Measurements from ENCODE around the gene SLC38A3. TPM values are rescaled to one million over a fixed set of nuclear protein-coding genes. Genes with fewer than 3 reads are reported as not detected.
A peak's percentile ranks its signal among the peaks of the same experiment; 100 is the strongest.

SLC38A3 gene
- total and polyA plus RNA-seq, 2 of the 8 experiments (the other 6 are each of a cell fraction or from before 2014, with no cell fraction given), result 1.2 to 3.7 TPM

GRCh38 chr3:50229490-50229889 lies 24.4 kb downstream of the SLC38A3 start:
- H3K27me3 ChIP-seq (replicated peaks in 1 of 4; ENCODE audit: control insufficient read depth in 3 of 4, extremely low read depth in 1 of 4, insufficient read depth in 3 of 4, low read length in 3 of 4), result peaks cover 0 to 3% (median 1%) of the 10 kb centered on the region in 4 experiments; a peak in 4 of 7 replicates
- no peak overlapping the region for H2AFZ ChIP-seq (ENCODE audit: low read length)
- no peaks in the 10 kb centered on the region for H3K9me3 ChIP-seq (ENCODE audit: insufficient read depth in 2 of 2, low read depth in 1 of 2, low read length in 1 of 2)
- H3K23ac ChIP-seq (ENCODE audit: insufficient read length), result no peak overlapping the region
- no peak overlapping the region for H4K8ac ChIP-seq (ENCODE audit: extremely low read depth, insufficient read depth, low read length)
- H3K14ac ChIP-seq (ENCODE audit: insufficient read length), result no peak overlapping the region
- POLR2A ChIA-PET (ENCODE audit: partially characterized antibody), result interaction anchor here (1.0 to 6.5 kb wide), 9 partner anchors 8 to 35 kb away, joined by 3 to 41 read pairs (median 11); partner anchors contain the start of gene GNAI2
- no peak overlapping the region; the same call in 1 of the 2 replicates for H3K18ac ChIP-seq (ENCODE audit: extremely low read depth, low read length)
- H2AK5ac ChIP-seq (ENCODE audit: low read depth, low read length), result no peak overlapping the region; the same call in 1 of the 2 replicates
- no peak overlapping the region for H3K9ac ChIP-seq (replicated peaks in 1 of 4; ENCODE audit: extremely low read depth in 1 of 4, low read depth in 3 of 4, low read length in 3 of 4)
- H3K56ac ChIP-seq (replicated peaks; ENCODE audit: insufficient read length, low read depth, low read length), result no peak overlapping the region
- no peak overlapping the region for H2BK20ac ChIP-seq (ENCODE audit: low read length)
- peaks cover 0 to 20% (median 8%) of the 10 kb centered on the region in 4 experiments; a peak in 6 of 7 replicates for H3K4me1 ChIP-seq (replicated peaks in 1 of 4; ENCODE audit: control insufficient read depth in 3 of 4, insufficient read depth in 4 of 4, low read length in 3 of 4)
- no peak overlapping the region for H2BK12ac ChIP-seq (ENCODE audit: low read depth, low read length)
- H4K20me1 ChIP-seq (replicated peaks in 1 of 2; ENCODE audit: control insufficient read depth in 1 of 2, insufficient read depth in 2 of 2, low read length in 2 of 2), result peaks cover 0 to 3% of the 10 kb centered on the region in 2 experiments
- no peaks in the 10 kb centered on the region for H3K79me1 ChIP-seq (ENCODE audit: low read depth, low read length)
- no peak overlapping the region for H2BK15ac ChIP-seq (ENCODE audit: low read length)
- H3K27ac ChIP-seq (ENCODE audit: low read depth, low read length), result no peak overlapping the region
- no peak overlapping the region for H4K5ac ChIP-seq (ENCODE audit: insufficient read length, low read depth, low read length)
- H3K4me2 ChIP-seq (ENCODE audit: insufficient read depth in 1 of 2, low read depth in 2 of 2, low read length in 2 of 2), result no peak overlapping the region; a peak in 1 of 4 replicates
- no peak overlapping the region for H3K4ac ChIP-seq (replicated peaks; ENCODE audit: insufficient read length, low read depth, low read length)
- CTCF ChIA-PET (ENCODE audit: partially characterized antibody), result interaction anchor here (1.0 to 48.1 kb wide), 6 partner anchors 12 to 107 kb away, joined by 4 to 2149 read pairs (median 320); partner anchors contain the start of genes GNAI2, GNAT1, LSMEM2 and SEMA3B
- 85% methylated on average over 3 of the region's 3 CpGs; no CpG with 5 or more reads in 1 of the 2 experiments for WGBS, 2 experiments (ENCODE audit: extremely low coverage in 1 of 2, insufficient coverage in 1 of 2, insufficient read length in 1 of 2, insufficient replicate concordance in 2 of 2, low coverage in 1 of 2, low lambda C conversion rate in 2 of 2, missing lambda C conversion rate in 1 of 2)
- no peak for TF ChIP-seq KDM4A (IDR thresholded peaks at IDR 0.05; ENCODE audit: low read depth, low read length, severe bottlenecking)
- TF ChIP-seq EP300 (IDR thresholded peaks at IDR 0.05; ENCODE audit: borderline replicate concordance in 1 of 2, low read depth in 2 of 2, low read length in 2 of 2), result no peak
- TF ChIP-seq KDM5A (IDR thresholded peaks at IDR 0.05; ENCODE audit: low read length), result no peak
- TF ChIP-seq EGR1 (IDR thresholded peaks at IDR 0.05; ENCODE audit: borderline replicate concordance, low read depth, low read length), result no peak
- no peak for TF ChIP-seq SP1 (IDR thresholded peaks at IDR 0.05; ENCODE audit: low read depth, low read length)
- TF ChIP-seq SRF (IDR thresholded peaks at IDR 0.05; ENCODE audit: low read depth, low read length), result no peak
- no peak for TF ChIP-seq CEBPB (IDR thresholded peaks at IDR 0.05; ENCODE audit: low read depth, low read length)
- no peak for TF ChIP-seq HDAC2 (IDR thresholded peaks at IDR 0.05; ENCODE audit: borderline replicate concordance in 1 of 2, low read depth in 2 of 2, low read length in 2 of 2)
- no peak for TF ChIP-seq BRCA1 (IDR thresholded peaks at IDR 0.05; ENCODE audit: low read depth, low read length)
- no peak overlapping the region for H2BK120ac ChIP-seq (replicated peaks; ENCODE audit: low read depth, low read length)
- H4K91ac ChIP-seq (replicated peaks; ENCODE audit: insufficient read length, low read length), result no peak overlapping the region
- FAIRE-seq, result no peak
- no peaks in the 10 kb centered on the region for H3K36me3 ChIP-seq (ENCODE audit: control insufficient read depth in 2 of 4, insufficient read depth in 4 of 4, low read length in 3 of 4)
- H3K4me3 ChIP-seq (ENCODE audit: extremely low read depth in 1 of 4, insufficient read depth in 2 of 4, low read depth in 3 of 4, low read length in 4 of 4), result no peak overlapping the region
- H2BK5ac ChIP-seq (ENCODE audit: low read depth, low read length), result 0 out of 2 replicates have a peak overlapping the region, but pooled peaks have one; percentile 46
- no peaks in the 10 kb centered on the region for H3K79me2 ChIP-seq (ENCODE audit: control insufficient read depth in 1 of 2, insufficient read depth in 2 of 2, low read length in 2 of 2)
- peaks cover 13% of the 10 kb centered on the region; the same call in 1 of the 2 replicates for H3K23me2 ChIP-seq (ENCODE audit: low read depth, low read length)
- no peak for DNase-seq (ENCODE audit: low read depth in 1 of 2, low spot score in 2 of 2)

All from H1 (cell line).